ENCODE results near the gene ADAM29. TPM values are rescaled to one million over a fixed set of nuclear protein-coding genes. Genes with fewer than 3 reads are reported as not detected.
"Not testable (repeated sequence)": the region's sequence is repeated elsewhere in the genome, so short reads cannot be mapped to it uniquely, and the experiment has no call there.

The ADAM29 gene
- total RNA-seq = not detected

GRCh38 chr4:174918058-174918457 is at the start of gene ADAM29:
TSS of gene ADAM29 (plus strand) at chr4:174918358. CDS start at chr4:174975526, 57,168 bp downstream.
- Mint-ChIP-seq H3K9me3 (peaks cover 2% of the 10 kb centered on the region), H3K27me3 (no peaks in the 10 kb centered on the region), H3K4me1 (ENCODE audit: low read depth) (no peaks in the 10 kb centered on the region), H3K36me3 (no peaks in the 10 kb centered on the region), H3K27ac (no peak within 1 kb of the TSS), H3K4me3 (no peak within 1 kb of the TSS)
- ChIA-PET POLR2A (no interaction called here), CTCF (no interaction called here)
- DNase-seq = no peak
- intact Hi-C loops (cut with micrococcal nuclease) = no loop called here

GRCh38 chr4:174869339-174869738 is 48.8 kb upstream of the ADAM29 start:
- ChIA-PET POLR2A (no interaction called here), CTCF (no interaction called here)
- H3K36me3 Mint-ChIP-seq = no peaks in the 10 kb centered on the region
- H3K4me1 Mint-ChIP-seq (ENCODE audit: low read depth) = no peaks in the 10 kb centered on the region
- no peak overlapping the region for H3K27ac Mint-ChIP-seq
- intact Hi-C loops (cut with micrococcal nuclease) = no loop called here
- H3K4me3 Mint-ChIP-seq = no peak overlapping the region
- H3K9me3 Mint-ChIP-seq = peaks cover 3% of the 10 kb centered on the region
- DNase-seq = no peak
- H3K27me3 Mint-ChIP-seq = no peaks in the 10 kb centered on the region

- CTCF ChIA-PET = no interaction called here
- POLR2A ChIA-PET = no interaction called here
- Mint-ChIP-seq H3K9me3 (peaks cover 3% of the 10 kb centered on the region), H3K27me3 (no peaks in the 10 kb centered on the region), H3K27ac (no peak overlapping the region), H3K4me1 (ENCODE audit: low read depth) (no peaks in the 10 kb centered on the region), H3K36me3 (no peaks in the 10 kb centered on the region), H3K4me3 (no peak overlapping the region)
- intact Hi-C loops (cut with micrococcal nuclease) = no loop called here
- DNase-seq = no peak
These were observed 47.8 kb upstream of the ADAM29 start for GRCh38 chr4:174870311-174870710.

GRCh38 chr4:174871407-174871806 is 46.8 kb upstream of the ADAM29 start:
- no peaks in the 10 kb centered on the region for H3K36me3 Mint-ChIP-seq
- H3K9me3 Mint-ChIP-seq = peaks cover 5% of the 10 kb centered on the region
- no peaks in the 10 kb centered on the region for H3K4me1 Mint-ChIP-seq (ENCODE audit: low read depth)
- no peak overlapping the region for H3K4me3 Mint-ChIP-seq
- ChIA-PET CTCF (no interaction called here), POLR2A (no interaction called here)
- no peak overlapping the region for H3K27ac Mint-ChIP-seq
- H3K27me3 Mint-ChIP-seq = no peaks in the 10 kb centered on the region
- DNase-seq = no peak
- intact Hi-C loops (cut with micrococcal nuclease) = no loop called here

- H3K27ac Mint-ChIP-seq; H3K4me3 Mint-ChIP-seq; CTCF ChIA-PET; POLR2A ChIA-PET; H3K27me3 Mint-ChIP-seq; H3K9me3 Mint-ChIP-seq; DNase-seq; intact Hi-C loops (cut with micrococcal nuclease); H3K36me3 Mint-ChIP-seq; H3K4me1 Mint-ChIP-seq (ENCODE audit: low read depth): not testable (repeated sequence)
These were observed 45.0 kb upstream of the ADAM29 start for GRCh38 chr4:174873146-174873545.

GRCh38 chr4:174873931-174874330 is 44.2 kb upstream of the ADAM29 start:
- no peaks in the 10 kb centered on the region for H3K4me1 Mint-ChIP-seq (ENCODE audit: low read depth)
- peaks cover 5% of the 10 kb centered on the region for H3K9me3 Mint-ChIP-seq
- no peak overlapping the region for H3K4me3 Mint-ChIP-seq
- no peaks in the 10 kb centered on the region for H3K36me3 Mint-ChIP-seq
- intact Hi-C loops (cut with micrococcal nuclease) = no loop called here
- no peak for DNase-seq
- CTCF ChIA-PET = no interaction called here
- H3K27ac Mint-ChIP-seq = no peak overlapping the region
- no peaks in the 10 kb centered on the region for H3K27me3 Mint-ChIP-seq
- POLR2A ChIA-PET = no interaction called here

GRCh38 chr4:174874898-174875297 is 43.3 kb upstream of the ADAM29 start:
- Mint-ChIP-seq H3K36me3 (no peaks in the 10 kb centered on the region), H3K4me3 (no peak overlapping the region), H3K4me1 (ENCODE audit: low read depth) (no peaks in the 10 kb centered on the region), H3K9me3 (peaks cover 4% of the 10 kb centered on the region), H3K27ac (no peak overlapping the region), H3K27me3 (no peaks in the 10 kb centered on the region)
- ChIA-PET CTCF (no interaction called here), POLR2A (no interaction called here)
- intact Hi-C loops (cut with micrococcal nuclease) = no loop called here
- DNase-seq = no peak

- no peak overlapping the region for H3K27ac Mint-ChIP-seq
- no peaks in the 10 kb centered on the region for H3K36me3 Mint-ChIP-seq
- DNase-seq = no peak
- H3K4me3 Mint-ChIP-seq = no peak overlapping the region
- intact Hi-C loops (cut with micrococcal nuclease) = no loop called here
- no peaks in the 10 kb centered on the region for H3K27me3 Mint-ChIP-seq
- ChIA-PET CTCF (no interaction called here), POLR2A (no interaction called here)
- peaks cover 11% of the 10 kb centered on the region for H3K9me3 Mint-ChIP-seq
- H3K4me1 Mint-ChIP-seq (ENCODE audit: low read depth) = no peaks in the 10 kb centered on the region
These were observed 38.2 kb upstream of the ADAM29 start for GRCh38 chr4:174880001-174880400.

- Mint-ChIP-seq H3K4me3 (no peak overlapping the region), H3K27me3 (no peaks in the 10 kb centered on the region), H3K4me1 (ENCODE audit: low read depth) (no peaks in the 10 kb centered on the region), H3K9me3 (peaks cover 7% of the 10 kb centered on the region), H3K36me3 (no peaks in the 10 kb centered on the region), H3K27ac (no peak overlapping the region)
- CTCF ChIA-PET = no interaction called here
- no peak for DNase-seq
- POLR2A ChIA-PET = no interaction called here
- intact Hi-C loops (cut with micrococcal nuclease) = no loop called here
These were observed 35.7 kb upstream of the ADAM29 start for GRCh38 chr4:174882317-174882992.

- H3K9me3 Mint-ChIP-seq = peaks cover 27% of the 10 kb centered on the region
- no peak for DNase-seq
- ChIA-PET CTCF (no interaction called here), POLR2A (no interaction called here)
- no peak overlapping the region for H3K27ac Mint-ChIP-seq
- H3K4me1 Mint-ChIP-seq (ENCODE audit: low read depth) = no peaks in the 10 kb centered on the region
- no peaks in the 10 kb centered on the region for H3K36me3 Mint-ChIP-seq
- no peak overlapping the region for H3K4me3 Mint-ChIP-seq
- intact Hi-C loops (cut with micrococcal nuclease) = no loop called here
- no peaks in the 10 kb centered on the region for H3K27me3 Mint-ChIP-seq
These were observed 10.7 kb upstream of the ADAM29 start for GRCh38 chr4:174907508-174907907.

GRCh38 chr4:174910271-174910670 is 7.9 kb upstream of the ADAM29 start:
- no peaks in the 10 kb centered on the region for H3K36me3 Mint-ChIP-seq
- intact Hi-C loops (cut with micrococcal nuclease) = no loop called here
- no peak for DNase-seq
- H3K27me3 Mint-ChIP-seq = no peaks in the 10 kb centered on the region
- ChIA-PET POLR2A (no interaction called here), CTCF (no interaction called here)
- no peaks in the 10 kb centered on the region for H3K4me1 Mint-ChIP-seq (ENCODE audit: low read depth)
- H3K4me3 Mint-ChIP-seq = no peak overlapping the region
- H3K9me3 Mint-ChIP-seq = peaks cover 17% of the 10 kb centered on the region
- H3K27ac Mint-ChIP-seq = no peak overlapping the region

- peaks cover 8% of the 10 kb centered on the region for H3K9me3 Mint-ChIP-seq
- ChIA-PET POLR2A (no interaction called here), CTCF (no interaction called here)
- DNase-seq = no peak
- no peak overlapping the region for H3K27ac Mint-ChIP-seq
- no peak overlapping the region for H3K4me3 Mint-ChIP-seq
- H3K36me3 Mint-ChIP-seq = no peaks in the 10 kb centered on the region
- H3K27me3 Mint-ChIP-seq = no peaks in the 10 kb centered on the region
- intact Hi-C loops (cut with micrococcal nuclease) = no loop called here
- H3K4me1 Mint-ChIP-seq (ENCODE audit: low read depth) = no peaks in the 10 kb centered on the region
These were observed 5.1 kb upstream of the ADAM29 start for GRCh38 chr4:174912919-174913543.

- intact Hi-C loops (cut with micrococcal nuclease) = no loop called here
- H3K36me3 Mint-ChIP-seq = no peaks in the 10 kb centered on the region
- no peak overlapping the region for H3K4me3 Mint-ChIP-seq
These were observed 1.8 kb downstream of the ADAM29 start for GRCh38 chr4:174919886-174920423.

More at GRCh38 chr4:174919886-174920423, 1.8 kb downstream of the ADAM29 start:
- POLR2A ChIA-PET = no interaction called here
- no peak for DNase-seq
- Mint-ChIP-seq H3K27ac (no peak overlapping the region), H3K27me3 (no peaks in the 10 kb centered on the region), H3K9me3 (peaks cover under 1% of the 10 kb centered on the region), H3K4me1 (ENCODE audit: low read depth) (no peaks in the 10 kb centered on the region)
- CTCF ChIA-PET = no interaction called here

Measured in activated CD4-positive, alpha-beta memory T cell treated with anti-CD3 and anti-CD28 coated beads for 36 hours (primary cell).